Measurements from ENCODE around the gene VEGFC. TPM values are rescaled to one million over a fixed set of nuclear protein-coding genes. Genes with fewer than 3 reads are reported as not detected.

Gene VEGFC
- total RNA-seq, 1 experiment from 2014 or later = 15.7 TPM

DNA sequence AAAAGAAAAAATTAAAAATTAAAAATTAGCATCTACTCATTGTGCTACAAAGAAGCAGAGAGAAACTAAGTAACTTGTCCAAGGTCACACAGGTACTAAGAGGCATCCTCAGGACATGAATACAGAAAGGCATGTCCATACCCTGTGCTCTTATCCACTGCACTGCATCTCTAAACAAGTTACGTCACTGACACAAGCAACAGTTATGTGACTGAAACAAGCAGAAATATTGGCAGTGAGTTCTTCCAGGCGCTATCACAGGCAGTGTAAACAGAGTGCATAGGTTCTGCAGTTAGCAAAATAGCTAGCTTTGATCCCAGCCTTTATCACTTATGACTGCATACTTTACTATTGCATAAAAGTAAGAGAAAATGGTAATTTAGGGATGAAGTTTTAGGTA is 7.9 kb downstream of the VEGFC start:
- Histone ChIP-seq H3K27ac (ENCODE audit: low read length) (peak overlapping the region; percentile 51; the same call in 1 of the 2 replicates), H3K36me3 (ENCODE audit: control insufficient read depth, insufficient read depth, low read length) (no peaks in the 10 kb centered on the region), H3K27me3 (ENCODE audit: control insufficient read depth, insufficient read depth, low read length) (no peaks in the 10 kb centered on the region), H3K4me3 (ENCODE audit: low read depth in 2 of 2, low read length in 2 of 2) (no peak overlapping the region), H3K4me1 (ENCODE audit: control insufficient read depth, insufficient read depth, low read length) (peaks cover 49% of the 10 kb centered on the region), H3K9me3 (ENCODE audit: control insufficient read depth, insufficient read depth, low read depth, low read length) (no peaks in the 10 kb centered on the region)
- in situ Hi-C loops (cut with HindIII; ENCODE audit: low pct_unique_long_range_greater_than_20kb, low sequenced_read_pairs) (no loop called here), intact Hi-C loops (cut with micrococcal nuclease; ENCODE audit: unreplicated experiment) (loop anchor here (5.0 to 10.0 kb wide), 2 partner anchors 220 to 408 kb away; no protein-coding TSS in a partner anchor)
- CTCF ChIA-PET = no interaction called here
- DNase-seq (ENCODE audit: low read depth, low spot score) = no peak
- TF ChIP-seq, protein P1, sequence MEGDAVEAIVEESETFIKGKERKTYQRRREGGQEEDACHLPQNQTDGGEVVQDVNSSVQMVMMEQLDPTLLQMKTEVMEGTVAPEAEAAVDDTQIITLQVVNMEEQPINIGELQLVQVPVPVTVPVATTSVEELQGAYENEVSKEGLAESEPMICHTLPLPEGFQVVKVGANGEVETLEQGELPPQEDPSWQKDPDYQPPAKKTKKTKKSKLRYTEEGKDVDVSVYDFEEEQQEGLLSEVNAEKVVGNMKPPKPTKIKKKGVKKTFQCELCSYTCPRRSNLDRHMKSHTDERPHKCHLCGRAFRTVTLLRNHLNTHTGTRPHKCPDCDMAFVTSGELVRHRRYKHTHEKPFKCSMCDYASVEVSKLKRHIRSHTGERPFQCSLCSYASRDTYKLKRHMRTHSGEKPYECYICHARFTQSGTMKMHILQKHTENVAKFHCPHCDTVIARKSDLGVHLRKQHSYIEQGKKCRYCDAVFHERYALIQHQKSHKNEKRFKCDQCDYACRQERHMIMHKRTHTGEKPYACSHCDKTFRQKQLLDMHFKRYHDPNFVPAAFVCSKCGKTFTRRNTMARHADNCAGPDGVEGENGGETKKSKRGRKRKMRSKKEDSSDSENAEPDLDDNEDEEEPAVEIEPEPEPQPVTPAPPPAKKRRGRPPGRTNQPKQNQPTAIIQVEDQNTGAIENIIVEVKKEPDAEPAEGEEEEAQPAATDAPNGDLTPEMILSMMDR (IDR thresholded peaks at IDR 0.05) = no peak
- TF ChIP-seq TCF7L2 (IDR thresholded peaks at IDR 0.05; ENCODE audit: low read depth, low read length) = 0 out of 2 replicates have a peak, but pooled peaks have one; percentile 18
- no TSS peak for BruUV-seq (replicated peaks)
- no peak for ATAC-seq
- POLR2A ChIA-PET = no interaction called here

DNA sequence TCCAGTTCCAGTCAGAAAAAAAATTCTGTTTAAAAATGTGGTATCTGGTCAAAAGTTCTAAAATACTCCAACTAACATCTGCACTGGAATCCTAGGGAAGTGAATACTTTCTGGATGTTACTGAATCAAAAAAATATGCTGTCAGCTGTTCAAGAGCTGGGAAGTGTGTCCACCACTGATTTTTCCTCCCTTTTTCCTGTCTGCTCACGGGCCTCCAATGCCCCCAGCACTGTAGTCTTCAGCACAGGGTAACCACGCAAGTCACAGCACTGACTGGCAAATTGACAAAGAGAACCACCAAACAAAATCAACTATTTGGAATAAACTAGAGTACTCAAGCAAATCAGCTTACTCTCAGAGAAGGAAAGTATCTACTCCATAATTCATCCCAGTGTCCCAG is 9.9 kb downstream of the VEGFC start:
- Histone ChIP-seq H3K4me1 (ENCODE audit: control insufficient read depth, insufficient read depth, low read length) (peaks cover 59% of the 10 kb centered on the region), H3K27me3 (ENCODE audit: control insufficient read depth, insufficient read depth, low read length) (no peaks in the 10 kb centered on the region), H3K27ac (ENCODE audit: low read length) (peak overlapping the region; percentile 75), H3K36me3 (ENCODE audit: control insufficient read depth, insufficient read depth, low read length) (no peaks in the 10 kb centered on the region), H3K9me3 (ENCODE audit: control insufficient read depth, insufficient read depth, low read depth, low read length) (no peaks in the 10 kb centered on the region), H3K4me3 (ENCODE audit: low read depth in 2 of 2, low read length in 2 of 2) (no peak overlapping the region)
- BruUV-seq (replicated peaks) = no TSS peak
- ChIA-PET POLR2A (interaction anchor here (0.7 kb wide), 1 partner anchor 154 kb away, joined by 7 read pairs; no protein-coding TSS in a partner anchor), CTCF (no interaction called here)
- no peak for ATAC-seq
- intact Hi-C loops (cut with micrococcal nuclease; ENCODE audit: unreplicated experiment) = loop anchor here (10.0 kb wide), 1 partner anchor 218 kb away; no protein-coding TSS in a partner anchor
- TF ChIP-seq SIN3A (IDR thresholded peaks at IDR 0.05; ENCODE audit: borderline replicate concordance, insufficient read depth, low read depth, low read length) = no peak
- TF ChIP-seq, protein P2, sequence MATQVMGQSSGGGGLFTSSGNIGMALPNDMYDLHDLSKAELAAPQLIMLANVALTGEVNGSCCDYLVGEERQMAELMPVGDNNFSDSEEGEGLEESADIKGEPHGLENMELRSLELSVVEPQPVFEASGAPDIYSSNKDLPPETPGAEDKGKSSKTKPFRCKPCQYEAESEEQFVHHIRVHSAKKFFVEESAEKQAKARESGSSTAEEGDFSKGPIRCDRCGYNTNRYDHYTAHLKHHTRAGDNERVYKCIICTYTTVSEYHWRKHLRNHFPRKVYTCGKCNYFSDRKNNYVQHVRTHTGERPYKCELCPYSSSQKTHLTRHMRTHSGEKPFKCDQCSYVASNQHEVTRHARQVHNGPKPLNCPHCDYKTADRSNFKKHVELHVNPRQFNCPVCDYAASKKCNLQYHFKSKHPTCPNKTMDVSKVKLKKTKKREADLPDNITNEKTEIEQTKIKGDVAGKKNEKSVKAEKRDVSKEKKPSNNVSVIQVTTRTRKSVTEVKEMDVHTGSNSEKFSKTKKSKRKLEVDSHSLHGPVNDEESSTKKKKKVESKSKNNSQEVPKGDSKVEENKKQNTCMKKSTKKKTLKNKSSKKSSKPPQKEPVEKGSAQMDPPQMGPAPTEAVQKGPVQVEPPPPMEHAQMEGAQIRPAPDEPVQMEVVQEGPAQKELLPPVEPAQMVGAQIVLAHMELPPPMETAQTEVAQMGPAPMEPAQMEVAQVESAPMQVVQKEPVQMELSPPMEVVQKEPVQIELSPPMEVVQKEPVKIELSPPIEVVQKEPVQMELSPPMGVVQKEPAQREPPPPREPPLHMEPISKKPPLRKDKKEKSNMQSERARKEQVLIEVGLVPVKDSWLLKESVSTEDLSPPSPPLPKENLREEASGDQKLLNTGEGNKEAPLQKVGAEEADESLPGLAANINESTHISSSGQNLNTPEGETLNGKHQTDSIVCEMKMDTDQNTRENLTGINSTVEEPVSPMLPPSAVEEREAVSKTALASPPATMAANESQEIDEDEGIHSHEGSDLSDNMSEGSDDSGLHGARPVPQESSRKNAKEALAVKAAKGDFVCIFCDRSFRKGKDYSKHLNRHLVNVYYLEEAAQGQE (IDR thresholded peaks at IDR 0.05; ENCODE audit: insufficient read depth in 1 of 2, low read depth in 2 of 2, low read length in 1 of 2) = no peak
- TF ChIP-seq, protein P1 (IDR thresholded peaks at IDR 0.05) = no peak
- no peak for TF ChIP-seq TCF7L2 (IDR thresholded peaks at IDR 0.05; ENCODE audit: low read depth, low read length)
- no peak for DNase-seq (ENCODE audit: low read depth, low spot score)
- in situ Hi-C loops (cut with HindIII; ENCODE audit: low pct_unique_long_range_greater_than_20kb, low sequenced_read_pairs) = no loop called here
